CD8-positive, alpha-beta memory T cell (primary cell): Measurements from ENCODE around the gene KIF26A. TPM values are rescaled to one million over a fixed set of nuclear protein-coding genes. Genes with fewer than 3 reads are reported as not detected.
"Not testable (repeated sequence)": the region's sequence is repeated elsewhere in the genome, so short reads cannot be mapped to it uniquely, and the experiment has no call there.

ENCODE experiments used
- CTCF ChIA-PET: fragments of 350-600 bp; sonication (Branson Sonifier 250); formaldehyde crosslinking; loops from one replicate; lab custom pipeline; 2021; ENCODE audit warnings: antibody characterized with exemption; lab: Charles Lee
- POLR2A ChIA-PET: fragments of 350-600 bp; sonication (Branson Sonifier 250); formaldehyde crosslinking; loops from one replicate; lab custom pipeline; 2021; ENCODE audit warnings: antibody characterized with exemption; lab: Charles Lee
- DNase-seq, 5 donors: peaks; one replicate each; pipeline versions ENCODE4 v3.0.0 to v3.0.0-alpha.2; 2020 to 2022; ENCODE audit warnings: mixed read lengths in 1 of 5
- H3K27ac ChIP-seq: one replicate; pipeline ENCODE4 v1.7.0; 2013; ENCODE audit warnings: low read depth, mild to moderate bottlenecking, low read length, moderate library complexity
- H3K27me3 ChIP-seq: 2 replicates; pipeline ENCODE4 v1.7.0; 2013; ENCODE audit warnings: low read length, mild to moderate bottlenecking; ENCODE audit not compliant: insufficient read depth, poor library complexity, severe bottlenecking
- H3K36me3 ChIP-seq: 2 replicates; pipeline ENCODE4 v1.7.0; 2013; ENCODE audit warnings: mild to moderate bottlenecking, low read length, moderate library complexity; ENCODE audit not compliant: insufficient read depth
- H3K4me1 ChIP-seq: 2 replicates; pipeline ENCODE4 v1.7.0; 2013; ENCODE audit warnings: mild to moderate bottlenecking, low read length, moderate library complexity; ENCODE audit not compliant: insufficient read depth
- H3K4me3 ChIP-seq: 2 replicates; pipeline ENCODE4 v1.7.0; 2013; ENCODE audit warnings: mild to moderate bottlenecking, low read length
- H3K9me3 ChIP-seq: 2 replicates; pipeline ENCODE4 v1.7.0; 2013; ENCODE audit warnings: mild to moderate bottlenecking, low read length
- H3K27ac Mint-ChIP-seq, 8 donors: one replicate each; pipeline ENCODE4 v1.8.0; 2020 to 2021; ENCODE audit warnings: mixed read lengths in 8 of 8, mild to moderate bottlenecking in 6 of 8, inconsistent platforms in 3 of 8, moderate library complexity in 3 of 8
- H3K27me3 Mint-ChIP-seq, 2 donors: one replicate each; pipeline ENCODE4 v1.8.0; 2020 to 2021; ENCODE audit warnings: mixed read lengths in 2 of 2, mild to moderate bottlenecking in 1 of 2, moderate library complexity in 1 of 2
- H3K36me3 Mint-ChIP-seq, 3 donors: one replicate each; pipeline ENCODE4 v1.8.0; 2020 to 2021; ENCODE audit warnings: mixed read lengths in 3 of 3, inconsistent platforms in 1 of 3, mild to moderate bottlenecking in 1 of 3
- H3K4me1 Mint-ChIP-seq, 3 donors: one replicate each; pipeline ENCODE4 v1.8.0; 2020 to 2021; ENCODE audit warnings: mixed read lengths in 3 of 3, inconsistent platforms in 1 of 3, mild to moderate bottlenecking in 1 of 3
- H3K4me3 Mint-ChIP-seq, 7 donors: one replicate each; pipeline ENCODE4 v1.8.0; 2020 to 2021; ENCODE audit warnings: mixed read lengths in 7 of 7, mild to moderate bottlenecking in 6 of 7, moderate library complexity in 4 of 7, inconsistent platforms in 2 of 7
- H3K9me3 Mint-ChIP-seq, 5 donors: one replicate each; pipeline ENCODE4 v1.8.0; 2020 to 2022; ENCODE audit warnings: mixed read lengths in 5 of 5, mild to moderate bottlenecking in 3 of 5, moderate library complexity in 2 of 5, inconsistent platforms in 1 of 5
- polyA plus RNA-seq: library from polyadenylated mRNA; unstranded; fragments of 300-500 nt; fragmentation: Illumina TruSeq; gene quantifications from one replicate; pipeline ENCODE4 v1.2.3, GENCODE V29; 2021
- total RNA-seq, 2 experiments: library from RNA; stranded (reverse); gene quantifications; one replicate each; pipeline ENCODE4 v1.2.3, GENCODE V29; 2021

KIF26A gene
- total and polyA plus RNA-seq, 3 experiments from 2014 or later, result 0.15 to 0.20 TPM; not detected in 1

DNA sequence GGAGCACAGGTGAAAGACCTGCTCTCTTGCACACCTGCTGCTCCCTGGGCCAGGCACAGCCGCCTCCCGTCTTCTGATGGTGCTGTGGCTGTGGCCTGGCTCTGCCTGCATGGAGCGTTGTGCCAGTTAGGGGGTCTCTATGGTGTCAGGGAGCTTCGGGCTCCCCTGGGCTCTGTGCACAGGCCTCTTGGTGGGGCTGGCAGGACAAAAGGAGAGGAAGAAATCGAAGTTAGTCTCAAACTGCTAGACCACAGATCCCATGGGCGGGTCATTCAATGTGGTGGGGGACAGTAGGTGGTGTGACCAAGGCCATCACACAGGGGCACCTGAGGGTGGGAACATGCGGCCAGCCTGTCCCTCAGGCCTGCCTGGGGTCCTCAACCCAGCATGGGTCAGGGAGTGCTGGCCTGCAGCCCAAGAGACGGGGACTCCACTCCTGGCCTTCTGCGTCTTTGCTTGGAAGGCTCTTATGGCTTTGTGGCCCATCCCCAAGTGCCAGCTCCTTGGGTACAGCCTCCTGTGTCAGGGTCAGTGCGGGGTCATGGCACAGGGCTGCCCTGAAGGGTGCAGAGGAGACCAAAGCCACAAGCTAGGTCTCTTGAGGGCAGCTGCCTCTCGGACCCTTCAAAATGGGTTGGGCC, 84.1 kb downstream of the KIF26A start:
- Mint-ChIP-seq H3K27ac (no peak overlapping the region), H3K36me3 (no peaks in the 10 kb centered on the region), H3K27me3 (peaks cover 6 to 27% of the 10 kb centered on the region in 2 donors), H3K9me3 (peaks cover 0 to 1% (median 0%) of the 10 kb centered on the region in 5 donors), H3K4me1 (peaks cover 0 to 15% (median 0%) of the 10 kb centered on the region in 3 donors), H3K4me3 (no peak overlapping the region)
- CTCF ChIA-PET, result no interaction called here
- H3K27ac ChIP-seq, result no peak overlapping the region
- H3K4me1 ChIP-seq, result no peaks in the 10 kb centered on the region
- no peak overlapping the region for H3K4me3 ChIP-seq
- POLR2A ChIA-PET, result no interaction called here
- H3K27me3 ChIP-seq, result no peaks in the 10 kb centered on the region
- no peaks in the 10 kb centered on the region for H3K36me3 ChIP-seq
- DNase-seq, result peak in 1 of 5 donors; percentile 26
- H3K9me3 ChIP-seq, result no peaks in the 10 kb centered on the region

DNA sequence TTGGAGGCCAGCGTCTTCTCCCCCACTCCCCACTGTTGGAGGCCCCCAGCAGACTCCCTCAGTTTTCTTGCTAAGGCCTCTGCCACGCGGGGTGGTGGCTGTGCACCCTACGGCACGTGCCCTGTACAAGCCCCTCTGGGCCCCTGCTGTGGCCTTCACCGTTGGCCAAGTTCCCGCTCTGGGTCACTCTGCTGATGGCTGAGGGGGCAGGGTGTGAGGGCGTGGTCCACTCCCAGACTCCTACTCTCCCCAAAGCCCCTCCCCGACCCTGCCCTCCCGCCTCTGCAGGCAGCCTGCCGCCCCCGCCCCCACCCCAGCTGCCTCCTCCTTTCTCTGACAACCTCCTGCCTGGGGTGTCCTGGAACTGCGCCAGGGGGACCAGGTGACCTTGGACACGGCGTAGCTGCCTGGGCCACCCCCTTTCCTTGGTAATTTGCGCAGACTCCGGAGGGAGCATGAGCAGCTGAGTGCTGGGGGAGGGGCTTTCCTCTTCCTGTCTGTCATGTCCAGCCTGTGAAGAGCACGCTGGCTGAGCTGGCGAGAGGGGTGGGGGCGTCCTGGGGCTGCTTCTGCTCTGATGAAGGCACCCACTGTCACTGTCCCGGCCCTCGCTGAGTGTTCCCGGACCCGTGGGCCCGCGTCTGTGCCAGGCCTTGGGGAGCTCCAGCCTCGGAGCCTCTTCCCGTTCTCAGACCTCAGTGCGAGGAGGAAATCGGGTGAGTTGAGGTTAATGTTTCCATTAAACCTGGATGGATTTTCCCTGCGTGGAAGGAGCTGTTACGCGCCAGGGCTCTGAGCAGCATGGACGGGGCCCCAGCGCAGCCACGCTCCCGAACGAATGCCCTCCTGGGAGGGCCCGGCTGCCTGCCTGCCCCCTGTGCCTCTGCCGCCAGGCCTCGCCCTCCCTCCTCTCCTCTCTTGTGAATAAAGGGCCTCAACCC, 85.0 kb downstream of the KIF26A start:
- Histone ChIP-seq H3K4me1 (no peaks in the 10 kb centered on the region), H3K27me3 (no peaks in the 10 kb centered on the region), H3K27ac (no peak overlapping the region), H3K4me3 (no peak overlapping the region), H3K9me3 (no peaks in the 10 kb centered on the region), H3K36me3 (no peaks in the 10 kb centered on the region)
- peak in 1 of 5 donors; percentile 30 for DNase-seq
- peaks cover 5 to 19% (median 5%) of the 10 kb centered on the region in 3 donors for H3K4me1 Mint-ChIP-seq
- H3K9me3 Mint-ChIP-seq, result peaks cover 0 to 1% (median 0%) of the 10 kb centered on the region in 5 donors
- H3K27ac Mint-ChIP-seq, result no peak overlapping the region
- H3K4me3 Mint-ChIP-seq, result no peak overlapping the region
- POLR2A ChIA-PET, result no interaction called here
- CTCF ChIA-PET, result no interaction called here
- H3K27me3 Mint-ChIP-seq, result peaks cover 6 to 27% of the 10 kb centered on the region in 2 donors
- peaks cover 0 to 3% (median 0%) of the 10 kb centered on the region in 3 donors for H3K36me3 Mint-ChIP-seq

DNA sequence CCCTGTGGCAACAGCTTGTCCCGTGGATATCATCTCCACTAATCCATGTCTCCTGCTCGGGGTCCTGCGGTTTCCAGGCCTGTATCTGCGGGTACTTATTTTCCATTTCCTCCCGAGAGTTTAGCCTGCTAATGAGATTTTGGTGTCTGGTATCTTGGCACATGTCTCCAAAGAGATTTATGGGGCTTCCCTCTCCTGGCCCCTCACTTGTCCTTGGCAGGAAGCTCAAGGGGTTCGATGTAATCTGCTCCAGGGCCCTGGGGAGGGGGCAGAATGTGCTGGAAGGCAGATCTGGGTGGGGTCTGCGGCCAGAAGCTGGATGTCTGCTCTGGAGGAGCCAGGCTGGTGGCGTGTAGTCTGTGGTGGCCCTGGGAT, 85.7 kb downstream of the KIF26A start:
- Histone ChIP-seq H3K36me3 (no peaks in the 10 kb centered on the region), H3K27ac (no peak overlapping the region), H3K27me3 (no peaks in the 10 kb centered on the region), H3K9me3 (no peaks in the 10 kb centered on the region), H3K4me1 (no peaks in the 10 kb centered on the region), H3K4me3 (no peak overlapping the region)
- peaks cover 5 to 19% (median 5%) of the 10 kb centered on the region in 3 donors for H3K4me1 Mint-ChIP-seq
- H3K36me3 Mint-ChIP-seq, result peaks cover 0 to 3% (median 0%) of the 10 kb centered on the region in 3 donors
- H3K27me3 Mint-ChIP-seq, result peaks cover 2 to 27% of the 10 kb centered on the region in 2 donors
- DNase-seq, result peak in 1 of 5 donors; percentile 30
- ChIA-PET POLR2A (no interaction called here), CTCF (no interaction called here)
- H3K9me3 Mint-ChIP-seq, result peaks cover 0 to 1% (median 0%) of the 10 kb centered on the region in 5 donors
- H3K4me3 Mint-ChIP-seq, result no peak overlapping the region
- no peak overlapping the region for H3K27ac Mint-ChIP-seq

DNA sequence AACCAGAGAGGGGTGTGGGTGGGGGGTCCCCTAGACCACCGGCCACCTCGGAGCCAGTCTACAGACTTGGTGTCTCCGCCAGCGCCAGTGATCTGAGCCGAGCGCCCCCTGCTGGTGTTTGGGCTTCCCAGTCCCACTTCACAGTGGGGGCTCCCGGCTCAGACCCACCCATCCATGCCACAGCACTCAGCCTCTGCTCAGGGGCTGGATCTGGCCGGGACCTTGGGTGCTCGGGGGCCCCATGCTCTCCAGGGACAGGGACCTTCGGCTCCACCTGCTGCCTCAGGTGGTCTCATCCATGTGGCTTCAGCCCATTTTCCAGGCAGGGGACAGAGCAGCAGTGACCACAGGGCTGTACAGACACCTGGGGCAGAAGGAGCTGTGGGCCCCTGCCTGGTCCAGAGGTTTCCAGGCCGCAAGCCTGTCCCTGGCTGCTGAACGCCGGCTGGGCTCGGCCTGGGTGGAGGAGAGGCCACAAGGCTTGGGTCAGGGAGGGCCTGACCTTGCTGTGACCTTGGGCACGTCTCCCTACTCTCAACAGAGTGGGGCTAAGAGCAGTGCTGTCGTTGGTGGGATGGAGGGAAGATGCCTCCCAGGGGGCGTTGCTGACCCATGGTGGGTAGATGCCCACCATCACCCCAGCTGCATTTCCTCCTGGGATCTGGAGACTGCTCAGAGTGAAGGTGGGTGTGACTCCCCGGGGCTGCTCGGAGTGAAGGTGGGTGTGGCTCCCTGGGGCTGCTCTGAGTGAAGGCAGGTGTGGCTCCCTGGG, 86.3 kb downstream of the KIF26A start:
- Mint-ChIP-seq H3K4me3 (no peak overlapping the region), H3K9me3 (peaks cover 0 to 1% (median 0%) of the 10 kb centered on the region in 5 donors), H3K4me1 (peaks cover 5 to 19% (median 5%) of the 10 kb centered on the region in 3 donors), H3K27ac (no peak overlapping the region), H3K36me3 (peaks cover 0 to 3% (median 0%) of the 10 kb centered on the region in 3 donors), H3K27me3 (peaks cover 2 to 27% of the 10 kb centered on the region in 2 donors)
- Histone ChIP-seq H3K36me3 (no peaks in the 10 kb centered on the region), H3K27ac (no peak overlapping the region), H3K4me1 (no peaks in the 10 kb centered on the region), H3K27me3 (no peaks in the 10 kb centered on the region), H3K4me3 (no peak overlapping the region), H3K9me3 (no peaks in the 10 kb centered on the region)
- POLR2A ChIA-PET, result no interaction called here
- DNase-seq, result peak in 1 of 5 donors; percentile 45
- CTCF ChIA-PET, result no interaction called here

DNA sequence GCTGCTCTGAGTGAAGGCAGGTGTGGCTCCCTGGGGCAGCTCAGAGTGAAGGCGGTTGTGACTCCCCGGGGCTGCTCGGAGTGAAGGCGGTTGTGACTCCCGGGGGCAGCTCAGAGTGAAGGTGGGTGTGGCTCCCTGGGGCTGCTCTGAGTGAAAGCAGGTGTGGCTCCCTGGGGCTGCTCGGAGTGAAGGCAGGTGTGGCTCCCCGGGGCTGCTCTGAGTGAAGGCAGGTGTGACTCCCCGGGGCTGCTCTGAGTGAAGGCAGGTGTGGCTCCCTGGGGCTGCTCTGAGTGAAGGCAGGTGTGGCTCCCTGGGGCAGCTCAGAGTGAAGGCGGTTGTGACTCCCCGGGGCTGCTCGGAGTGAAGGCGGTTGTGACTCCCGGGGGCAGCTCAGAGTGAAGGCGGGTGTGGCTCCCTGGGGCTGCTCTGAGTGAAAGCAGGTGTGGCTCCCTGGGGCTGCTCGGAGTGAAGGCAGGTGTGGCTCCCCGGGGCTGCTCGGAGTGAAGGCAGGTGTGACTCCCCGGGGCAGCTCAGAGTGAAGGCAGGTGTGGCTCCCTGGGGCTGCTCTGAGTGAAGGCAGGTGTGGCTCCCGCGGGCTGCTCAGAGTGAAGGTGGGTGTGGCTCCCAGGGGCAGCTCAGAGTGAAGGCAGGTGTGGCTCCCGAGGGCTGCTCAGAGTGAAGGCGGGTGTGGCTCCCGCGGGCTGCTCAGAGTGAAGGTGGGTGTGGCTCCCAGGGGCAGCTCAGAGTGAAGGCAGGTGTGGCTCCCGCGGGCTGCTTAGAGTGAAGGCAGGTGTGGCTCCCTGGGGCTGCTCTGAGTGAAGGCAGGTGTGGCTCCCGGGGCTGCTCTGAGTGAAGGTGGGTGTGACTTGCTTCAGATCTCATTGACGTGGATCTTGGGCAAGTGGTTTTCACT, 87.1 kb downstream of the KIF26A start:
- H3K9me3 Mint-ChIP-seq, H3K36me3 ChIP-seq, DNase-seq, POLR2A ChIA-PET, CTCF ChIA-PET, H3K27me3 ChIP-seq, H3K4me3 ChIP-seq, H3K27ac ChIP-seq, H3K4me1 ChIP-seq, H3K27ac Mint-ChIP-seq, H3K4me3 Mint-ChIP-seq, H3K36me3 Mint-ChIP-seq, H3K9me3 ChIP-seq: not testable (repeated sequence)
- Mint-ChIP-seq H3K27me3 (peaks cover 2 to 21% of the 10 kb centered on the region in 2 donors), H3K4me1 (peaks cover 5 to 19% (median 5%) of the 10 kb centered on the region in 3 donors)

DNA sequence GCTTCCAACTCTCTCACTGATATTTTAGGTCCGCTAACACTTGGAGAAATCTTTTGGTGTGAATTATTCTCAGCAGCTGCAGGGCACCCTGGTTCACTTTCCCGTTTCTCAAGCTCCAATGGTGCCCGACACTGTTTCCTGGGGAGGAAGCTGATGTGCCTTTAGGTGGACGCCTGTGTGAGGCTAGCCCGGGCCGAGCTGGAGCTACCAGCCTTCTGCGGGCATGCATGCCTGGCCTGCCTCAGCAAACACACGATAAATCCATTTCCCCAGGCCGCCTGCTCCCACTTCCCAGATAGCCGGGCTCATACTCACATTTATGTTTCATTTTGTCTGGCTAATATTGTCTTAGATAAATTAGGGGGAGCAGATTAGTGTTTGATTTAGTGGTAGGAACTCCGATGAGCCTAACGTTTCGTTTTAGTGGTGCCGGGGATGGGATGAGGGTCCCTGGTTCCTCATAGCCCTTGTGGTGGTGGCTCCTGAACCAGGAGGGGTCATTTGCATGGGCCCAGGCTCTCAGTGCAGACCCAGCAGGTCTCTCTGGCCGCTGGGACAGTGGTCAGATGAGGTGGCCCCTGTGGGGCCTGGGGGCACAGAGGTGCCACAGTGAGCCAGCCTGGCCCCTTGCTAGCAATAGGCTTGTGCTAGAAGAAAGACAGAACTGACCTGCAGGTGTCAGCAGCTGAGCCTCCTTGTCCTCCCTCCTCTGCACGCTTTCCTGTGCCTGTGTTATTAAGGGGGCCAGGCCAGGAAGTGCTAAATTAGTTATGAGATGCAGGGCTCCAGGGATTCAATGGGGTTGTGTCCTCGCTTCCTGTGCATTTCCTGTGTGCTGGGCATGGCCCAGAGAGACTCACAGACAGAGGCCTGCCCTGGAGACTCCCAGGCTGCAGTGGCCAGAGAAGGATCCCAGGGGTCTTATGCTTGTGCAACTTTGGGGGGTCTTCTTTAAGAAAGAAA, 88.3 kb downstream of the KIF26A start:
- H3K9me3 Mint-ChIP-seq, result peaks cover 0 to 1% (median 0%) of the 10 kb centered on the region in 5 donors
- H3K36me3 Mint-ChIP-seq, result peaks cover 0 to 3% (median 0%) of the 10 kb centered on the region in 3 donors
- peaks cover 5 to 19% (median 5%) of the 10 kb centered on the region in 3 donors for H3K4me1 Mint-ChIP-seq
- no peak overlapping the region for H3K27ac ChIP-seq
- no peak overlapping the region for H3K4me3 ChIP-seq
- no peaks in the 10 kb centered on the region for H3K4me1 ChIP-seq
- H3K9me3 ChIP-seq, result no peaks in the 10 kb centered on the region
- H3K4me3 Mint-ChIP-seq, result no peak overlapping the region
- H3K27ac Mint-ChIP-seq, result no peak overlapping the region
- H3K36me3 ChIP-seq, result no peaks in the 10 kb centered on the region
- ChIA-PET CTCF (no interaction called here), POLR2A (no interaction called here)
- H3K27me3 ChIP-seq, result no peaks in the 10 kb centered on the region
- peaks cover 2 to 20% of the 10 kb centered on the region in 2 donors for H3K27me3 Mint-ChIP-seq
- peak in 1 of 5 donors; percentile 30 for DNase-seq
